A673 (cell line): ENCODE results near the gene TOLLIP. TPM values are rescaled to one million over a fixed set of nuclear protein-coding genes. Genes with fewer than 3 reads are reported as not detected.

Source experiments
- BruUV-seq: library from RNA; stranded (reverse); fragments of 400-500 nt; replicated peaks from 2 replicates; lab custom pipeline; 2021; lab: Mats Ljungman, UMichigan
- CTCF ChIA-PET: fragments of 300-600 bp; sonication (Branson Sonifier 250); formaldehyde crosslinking; loops from one replicate; lab custom pipeline; 2022; ENCODE audit warnings: antibody characterized with exemption; lab: Charles Lee
- POLR2A ChIA-PET: fragments of 300-600 bp; sonication (Branson Sonifier 250); formaldehyde crosslinking; loops from one replicate; lab custom pipeline; 2022; ENCODE audit warnings: antibody characterized with exemption; ENCODE audit not compliant: low non-redundant PET; lab: Charles Lee
- DNase-seq: peaks from one replicate; pipeline ENCODE4 v3.0.0-alpha.2; 2015; ENCODE audit warnings: low spot score
- H3K27ac ChIP-seq: fragments of 200-600 bp; sonication (generic); 2 replicates; pipeline ENCODE4 v1.5.1; 2016; ENCODE audit warnings: mixed run types, low read depth, mild to moderate bottlenecking, mixed read lengths, antibody characterized with exemption, low read length; ENCODE audit not compliant: poor library complexity, severe bottlenecking
- H3K27me3 ChIP-seq: fragments of 200-600 bp; sonication (generic); replicated peaks from 2 replicates; pipeline ENCODE4 v1.6.1; 2017; ENCODE audit warnings: mixed run types, low read depth, mild to moderate bottlenecking, mixed read lengths, antibody characterized with exemption, low read length; ENCODE audit not compliant: insufficient read depth, poor library complexity
- H3K36me3 ChIP-seq: fragments of 200-600 bp; sonication (generic); 2 replicates; pipeline ENCODE4 v1.6.1; 2016; ENCODE audit warnings: mixed run types, mild to moderate bottlenecking, mixed read lengths, antibody characterized with exemption, low read length; ENCODE audit not compliant: insufficient read depth, poor library complexity, severe bottlenecking
- H3K4me1 ChIP-seq: fragments of 200-600 bp; sonication (generic); 2 replicates; pipeline ENCODE4 v1.6.1; 2017; ENCODE audit warnings: mixed run types, mild to moderate bottlenecking, mixed read lengths, antibody characterized with exemption, low read length; ENCODE audit not compliant: insufficient read depth, poor library complexity, severe bottlenecking
- H3K4me3 ChIP-seq: fragments of 200-600 bp; sonication (generic); 2 replicates; pipeline ENCODE4 v1.5.1; 2016; ENCODE audit warnings: low read depth, mixed run types, mild to moderate bottlenecking, mixed read lengths, low read length; ENCODE audit not compliant: poor library complexity, severe bottlenecking
- H3K9me3 ChIP-seq: fragments of 200-600 bp; sonication (generic); 2 replicates; pipeline ENCODE4 v1.6.1; 2016; ENCODE audit warnings: mixed run types, low read depth, mild to moderate bottlenecking, mixed read lengths, antibody characterized with exemption, low read length; ENCODE audit not compliant: poor library complexity, severe bottlenecking
- CTCF ChIP-seq: fragments of 300-800, 200-600 bp; sonication (generic); conservative IDR thresholded peaks from 2 replicates; pipeline ENCODE4 v1.5.1; 2017; ENCODE audit warnings: low read depth, mild to moderate bottlenecking, antibody characterized with exemption, low read length, moderate library complexity, mixed read lengths
- EZH2 ChIP-seq: fragments of 200-600 bp; sonication (generic); IDR thresholded peaks from 2 replicates; pipeline ENCODE4 v1.6.1; 2017; ENCODE audit warnings: borderline replicate concordance, low read depth, mild to moderate bottlenecking, mixed read lengths, antibody characterized with exemption, low read length; ENCODE audit not compliant: poor library complexity, severe bottlenecking
- intact Hi-C: fragments of 100-400 bp; cut with micrococcal nuclease; formaldehyde crosslinking; loops from one replicate; pipeline ENCODE4 v1.10.0; 2022; ENCODE audit not compliant: unreplicated experiment
- total RNA-seq: library from RNA; stranded (reverse); gene quantifications from 2 replicates; pipeline ENCODE4 v1.2.3, GENCODE V29; 2021

TOLLIP gene
- total RNA-seq, 1 experiment from 2014 or later = 32.5 TPM

- ChIA-PET POLR2A (no interaction called here), CTCF (no interaction called here)
- no peak for TF ChIP-seq EZH2
- no peak for TF ChIP-seq CTCF
- Histone ChIP-seq H3K27me3 (no peaks in the 10 kb centered on the region), H3K27ac (no peak overlapping the region), H3K4me3 (no peak overlapping the region), H3K36me3 (no peaks in the 10 kb centered on the region), H3K4me1 (peaks cover 4% of the 10 kb centered on the region), H3K9me3 (no peaks in the 10 kb centered on the region)
- intact Hi-C loops = no loop called here
- DNase-seq = no peak
- BruUV-seq = no TSS peak
Measured at GRCh38 chr11:1304380-1304779, 5.1 kb downstream of the TOLLIP start.

- POLR2A ChIA-PET = no interaction called here
- Histone ChIP-seq H3K9me3 (no peaks in the 10 kb centered on the region), H3K27ac (no peak overlapping the region), H3K27me3 (no peaks in the 10 kb centered on the region), H3K4me3 (no peak overlapping the region), H3K36me3 (no peaks in the 10 kb centered on the region), H3K4me1 (peaks cover 4% of the 10 kb centered on the region)
- CTCF ChIA-PET = no interaction called here
- no TSS peak for BruUV-seq
- DNase-seq = no peak
- intact Hi-C loops = no loop called here
- TF ChIP-seq EZH2 (no peak), CTCF (no peak)
Measured at GRCh38 chr11:1303973-1304372, 5.5 kb downstream of the TOLLIP start.

- no peak overlapping the region for H3K4me3 ChIP-seq
- no peaks in the 10 kb centered on the region for H3K9me3 ChIP-seq
- H3K27ac ChIP-seq = no peak overlapping the region
- BruUV-seq = no TSS peak
- H3K36me3 ChIP-seq = no peaks in the 10 kb centered on the region
- peaks cover under 1% of the 10 kb centered on the region for H3K4me1 ChIP-seq
- no peak for DNase-seq
- intact Hi-C loops = no loop called here
- TF ChIP-seq EZH2 = no peak
- TF ChIP-seq CTCF = no peak
- CTCF ChIA-PET = no interaction called here
- POLR2A ChIA-PET = no interaction called here
- no peaks in the 10 kb centered on the region for H3K27me3 ChIP-seq
Measured at GRCh38 chr11:1303126-1303821, 6.2 kb downstream of the TOLLIP start.
